Lower leg skin (tissue), 4 donors: ENCODE data around the gene PMIS2. TPM values are rescaled to one million over a fixed set of nuclear protein-coding genes. Genes with fewer than 3 reads are reported as not detected.

Experiments used
- DNase-seq, 2 donors: peaks; one replicate each; pipeline ENCODE4 v3.0.0-alpha.2; 2019; ENCODE audit warnings: low spot score in 2 of 2
- H3K4me3 ChIP-seq: fragments of 200-600 bp; sonication (generic); 2 replicates; pipeline ENCODE4 v1.5.1; 2017; ENCODE audit warnings: mild to moderate bottlenecking, low read depth; ENCODE audit not compliant: poor library complexity, severe bottlenecking
- POLR2A ChIP-seq, 2 donors: fragments of 450-650 bp; IDR thresholded peaks; one replicate each; pipeline ENCODE4 v1.6.1; 2016 to 2017; ENCODE audit warnings: antibody characterized with exemption in 2 of 2, mild to moderate bottlenecking in 1 of 2, moderate library complexity in 1 of 2
- WGBS, 2 donors: methylation state at CpG; one replicate each; pipeline ENCODE4 v1.1.5; 2018; 5-methylcytosine and 5-hydroxymethylcytosine counted together
- intact Hi-C: fragments of 100-400 bp; cut with DNase I; formaldehyde crosslinking; loops from one replicate; pipeline ENCODE4 v1.15.0; 2023; ENCODE audit warnings: low total_unique reads
- total RNA-seq, 4 donors: library from RNA; depleted of rRNA; stranded (reverse); fragments of >200 nt; gene quantifications; one replicate each; pipeline ENCODE4 v1.1.0, GENCODE V29; 2016
- TF ChIP-seq, protein P1 (sequence below), 3 donors: fragments of 450-650 bp; IDR thresholded peaks; one replicate each; pipeline ENCODE4 v1.5.1; 2016; ENCODE audit warnings: antibody characterized with exemption in 3 of 3, mild to moderate bottlenecking in 3 of 3, moderate library complexity in 2 of 3

The PMIS2 gene
- total RNA-seq, 4 donors from 2014 or later: not detected

DNA sequence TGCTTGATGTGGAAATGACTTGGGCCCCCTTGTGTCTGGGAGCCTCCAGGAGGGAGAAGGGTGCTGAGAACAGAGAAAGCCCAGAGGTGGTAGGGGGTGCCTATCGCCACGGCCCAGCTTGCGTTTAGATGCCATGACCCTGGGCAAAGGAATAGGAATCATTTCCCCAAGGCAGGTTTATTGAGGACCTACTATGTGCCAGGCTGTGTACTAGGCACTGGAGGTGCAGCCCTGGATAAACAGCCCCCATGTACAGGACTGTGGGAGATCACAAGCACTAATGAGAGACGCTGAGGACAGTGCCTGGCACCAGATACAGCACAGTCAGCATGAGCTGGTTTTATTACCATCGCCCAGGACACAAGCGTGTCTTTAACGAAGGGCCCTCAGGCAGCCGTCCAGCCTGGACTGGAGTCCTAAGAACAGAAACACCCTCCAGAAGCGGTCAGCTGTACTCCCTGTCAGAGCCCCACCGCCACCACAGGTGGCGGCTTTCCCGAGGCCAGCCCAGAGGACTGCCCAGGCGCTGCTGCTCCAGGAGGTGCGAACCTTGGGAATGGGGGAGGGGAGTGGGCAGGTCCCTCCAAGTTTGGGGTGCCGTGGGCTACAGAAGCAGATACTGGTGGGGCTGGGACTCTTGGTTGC lies 36.0 kb upstream of the PMIS2 start:
- no peak overlapping the region for H3K4me3 ChIP-seq
- DNase-seq: no peak
- TF ChIP-seq, protein P1, sequence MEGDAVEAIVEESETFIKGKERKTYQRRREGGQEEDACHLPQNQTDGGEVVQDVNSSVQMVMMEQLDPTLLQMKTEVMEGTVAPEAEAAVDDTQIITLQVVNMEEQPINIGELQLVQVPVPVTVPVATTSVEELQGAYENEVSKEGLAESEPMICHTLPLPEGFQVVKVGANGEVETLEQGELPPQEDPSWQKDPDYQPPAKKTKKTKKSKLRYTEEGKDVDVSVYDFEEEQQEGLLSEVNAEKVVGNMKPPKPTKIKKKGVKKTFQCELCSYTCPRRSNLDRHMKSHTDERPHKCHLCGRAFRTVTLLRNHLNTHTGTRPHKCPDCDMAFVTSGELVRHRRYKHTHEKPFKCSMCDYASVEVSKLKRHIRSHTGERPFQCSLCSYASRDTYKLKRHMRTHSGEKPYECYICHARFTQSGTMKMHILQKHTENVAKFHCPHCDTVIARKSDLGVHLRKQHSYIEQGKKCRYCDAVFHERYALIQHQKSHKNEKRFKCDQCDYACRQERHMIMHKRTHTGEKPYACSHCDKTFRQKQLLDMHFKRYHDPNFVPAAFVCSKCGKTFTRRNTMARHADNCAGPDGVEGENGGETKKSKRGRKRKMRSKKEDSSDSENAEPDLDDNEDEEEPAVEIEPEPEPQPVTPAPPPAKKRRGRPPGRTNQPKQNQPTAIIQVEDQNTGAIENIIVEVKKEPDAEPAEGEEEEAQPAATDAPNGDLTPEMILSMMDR (IDR thresholded peaks at IDR 0.05): no peak
- no peak for TF ChIP-seq POLR2A (IDR thresholded peaks at IDR 0.05)
- intact Hi-C loops: no loop called here
- 75 to 87% methylated on average over 14 to 15 of the region's 15 CpGs for WGBS, 2 donors

DNA sequence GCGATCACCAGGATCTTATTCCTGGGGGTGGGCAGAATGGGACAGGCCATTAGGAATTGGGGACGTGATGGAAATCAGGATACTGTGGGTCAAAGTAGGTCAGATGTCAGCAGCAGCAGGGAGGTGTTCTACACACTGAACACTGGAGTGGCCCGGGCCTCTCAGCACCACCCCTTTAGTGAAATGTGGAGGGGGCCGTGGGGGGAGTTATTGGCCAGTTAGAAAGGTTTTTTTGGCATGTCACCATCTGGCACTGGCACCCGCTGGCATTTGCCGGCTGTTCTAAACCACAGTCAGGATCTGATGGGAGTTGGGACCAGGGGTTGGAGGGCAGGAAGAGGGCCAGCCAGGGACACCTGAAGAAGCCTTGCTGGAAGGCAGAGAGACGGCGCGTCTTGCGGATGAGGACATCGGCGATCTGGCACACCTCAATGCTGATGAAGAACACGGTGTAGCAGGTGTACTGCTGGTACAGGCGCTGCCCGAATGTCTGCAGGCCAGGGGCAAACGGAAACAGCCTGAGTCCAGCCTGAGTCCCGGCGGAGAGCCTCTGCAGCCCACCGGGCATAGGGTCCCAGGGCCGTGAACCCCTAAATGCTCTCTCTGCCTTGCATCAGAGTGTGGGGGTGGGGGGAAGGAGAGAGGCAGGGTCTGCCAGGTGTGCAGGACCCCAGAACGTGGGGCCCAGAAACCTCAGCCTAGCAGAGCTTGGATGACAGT lies 34.7 kb upstream of the PMIS2 start:
- H3K4me3 ChIP-seq: no peak overlapping the region
- TF ChIP-seq POLR2A (IDR thresholded peaks at IDR 0.05): no peak
- TF ChIP-seq, protein P1 (IDR thresholded peaks at IDR 0.05): no peak
- no peak for DNase-seq
- 76 to 83% methylated on average over 21 of the region's 21 CpGs for WGBS, 2 donors
- intact Hi-C loops: no loop called here

DNA sequence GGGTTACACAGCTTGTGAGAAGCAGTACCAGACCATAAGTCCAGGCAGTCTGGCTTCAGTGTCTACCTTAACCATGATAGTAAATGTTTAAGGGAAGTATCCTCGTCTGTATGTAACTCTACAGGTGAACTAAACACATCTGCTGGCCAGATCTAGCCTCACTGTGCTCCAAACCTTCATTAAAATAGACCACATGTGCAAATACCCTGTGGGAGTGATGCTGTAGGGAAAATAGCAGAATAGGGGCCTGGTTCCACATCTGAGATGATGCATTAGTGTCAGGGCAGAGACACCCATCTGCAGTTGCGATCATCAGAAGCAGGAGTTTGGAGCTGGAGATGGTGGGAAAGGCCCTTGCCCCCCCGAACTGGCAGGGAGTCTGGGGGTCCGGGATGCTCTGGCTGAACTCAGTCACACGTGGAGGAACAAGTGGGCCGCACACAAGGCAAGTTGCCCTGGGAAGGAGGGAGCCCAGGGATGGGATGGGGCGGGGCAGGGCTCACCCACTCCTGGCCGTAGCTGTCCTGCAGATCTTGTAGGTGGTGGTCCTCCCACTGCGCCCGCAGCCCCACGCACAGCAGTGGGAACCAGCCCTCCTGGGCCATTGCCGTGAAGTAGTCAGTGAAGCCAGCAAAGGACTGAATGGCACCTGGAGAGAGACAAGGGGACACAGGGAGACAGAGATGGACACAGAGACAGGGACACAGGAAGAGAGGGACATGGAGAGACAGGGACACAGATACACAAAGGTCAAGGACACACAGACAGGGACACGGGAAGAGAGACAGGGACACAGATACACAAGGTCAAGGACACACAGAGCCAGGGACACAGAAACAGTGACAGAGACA lies 33.2 kb upstream of the PMIS2 start:
- WGBS, 2 donors: 69 to 72% methylated on average over 13 of the region's 13 CpGs
- intact Hi-C loops: no loop called here
- H3K4me3 ChIP-seq: no peak overlapping the region
- no peak for TF ChIP-seq POLR2A (IDR thresholded peaks at IDR 0.05)
- TF ChIP-seq, protein P1 (IDR thresholded peaks at IDR 0.05): peak in 1 of 3 donors; percentile 56
- DNase-seq: no peak

DNA sequence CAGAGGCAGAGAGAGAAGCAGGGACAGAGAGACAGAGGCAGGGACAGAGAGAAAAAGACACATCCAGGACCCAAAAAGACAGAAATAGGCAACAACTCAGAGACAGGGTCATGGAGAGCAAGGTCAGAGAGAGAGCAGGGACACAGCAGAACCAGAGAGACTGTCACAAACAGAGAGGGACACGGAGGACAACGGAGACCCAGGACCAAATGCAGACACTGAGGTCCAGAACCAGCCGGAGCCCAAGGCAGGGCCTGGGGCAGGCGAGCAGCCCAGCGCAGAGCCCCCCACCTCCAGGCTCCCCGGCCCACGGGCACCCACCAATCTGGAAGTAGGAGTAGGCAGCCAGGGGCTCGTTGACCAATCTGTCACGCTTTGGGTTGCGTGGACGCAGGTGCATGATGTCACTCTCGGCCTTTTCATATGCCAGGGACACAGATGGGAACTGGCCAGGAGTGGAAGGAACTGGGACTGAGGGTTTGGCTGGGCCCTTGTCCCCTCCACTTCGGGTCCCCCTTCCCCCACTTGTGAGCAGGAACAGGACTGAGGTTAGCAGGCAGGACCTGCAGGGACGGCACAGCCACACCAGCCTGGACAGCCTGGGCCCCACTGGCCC lies 32.5 kb upstream of the PMIS2 start:
- intact Hi-C loops: no loop called here
- TF ChIP-seq, protein P1 (IDR thresholded peaks at IDR 0.05): no peak
- TF ChIP-seq POLR2A (IDR thresholded peaks at IDR 0.05): no peak
- WGBS, 2 donors: 72 to 79% methylated on average over 14 of the region's 14 CpGs
- DNase-seq: no peak
- no peak overlapping the region for H3K4me3 ChIP-seq

DNA sequence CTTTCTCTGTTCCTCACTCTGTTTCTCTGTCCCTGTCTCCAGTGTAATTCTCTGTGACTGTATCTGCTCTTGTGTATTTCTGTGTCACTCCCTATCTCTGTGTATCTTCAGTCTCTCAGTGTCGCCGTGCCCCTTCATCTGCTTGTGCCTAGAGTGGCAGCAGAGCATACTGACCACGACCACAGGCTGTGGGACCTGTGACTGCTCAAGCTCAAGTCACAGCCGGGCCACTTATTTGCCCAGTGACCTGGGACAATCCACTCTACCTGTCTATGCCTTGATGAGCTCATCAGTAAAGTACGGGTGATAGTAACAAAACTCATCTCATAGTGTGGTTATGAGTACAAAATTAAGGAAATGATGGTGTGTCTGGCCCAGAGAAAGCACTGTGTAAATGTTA lies 31.9 kb upstream of the PMIS2 start:
- 58 to 72% methylated on average over 5 of the region's 5 CpGs for WGBS, 2 donors
- no peak for DNase-seq
- H3K4me3 ChIP-seq: no peak overlapping the region
- intact Hi-C loops: no loop called here
- TF ChIP-seq POLR2A (IDR thresholded peaks at IDR 0.05): no peak
- TF ChIP-seq, protein P1 (IDR thresholded peaks at IDR 0.05): no peak
